AG04450 (cell line): ENCODE measurements around the gene GPRIN2. TPM values are rescaled to one million over a fixed set of nuclear protein-coding genes. Genes with fewer than 3 reads are reported as not detected.

Experiments used
- CTCF ChIA-PET: fragments of 300-600, 350-600 bp; formaldehyde crosslinking; extraction: SDS; loops from one replicate; lab custom pipeline; 2022; ENCODE audit warnings: antibody characterized with exemption, inconsistent platforms; lab: Charles Lee
- POLR2A ChIA-PET: fragments of 350-600 bp; formaldehyde crosslinking; extraction: SDS; loops from one replicate; lab custom pipeline; 2021; ENCODE audit warnings: antibody characterized with exemption, inconsistent platforms; lab: Yijun Ruan, JAX
- DNase-seq: peaks from one replicate; pipeline ENCODE4 v3.0.0-alpha.2; 2011; ENCODE audit warnings: low read depth, low spot score
- H3K27ac ChIP-seq: one replicate; pipeline ENCODE4 v1.5.1; 2012; ENCODE audit warnings: low read depth, low read length, control low read depth
- H3K27me3 ChIP-seq: one replicate; pipeline ENCODE4 v1.6.0; 2012; ENCODE audit warnings: low read length; ENCODE audit not compliant: control insufficient read depth, insufficient read depth
- H3K4me3 ChIP-seq: 2 replicates; pipeline ENCODE4 v1.5.1; 2011; ENCODE audit warnings: mild to moderate bottlenecking, low read depth, low read length, control low read depth
- H3K9me3 ChIP-seq: 2 replicates; pipeline ENCODE4 v1.5.1; 2012; ENCODE audit warnings: low read length; ENCODE audit not compliant: control insufficient read depth, insufficient read depth
- polyA plus RNA-seq: library from polyadenylated mRNA; depleted of rRNA; stranded (reverse); fragments of >200 nt; gene quantifications from 2 replicates; pipeline ENCODE4 v1.2.3, GENCODE V29; 2011
- TF ChIP-seq, protein P1 (sequence below): IDR thresholded peaks from 2 replicates; pipeline ENCODE4 v1.5.1; 2011; ENCODE audit warnings: low read depth, low read length, control low read depth, inconsistent platforms

GPRIN2 gene
- polyA plus RNA-seq, 1 experiment = not detected

GRCh38 chr10:46523962-46524471 lies 32.4 kb downstream of the GPRIN2 start:
- no peak overlapping the region for H3K4me3 ChIP-seq
- H3K9me3 ChIP-seq = no peaks in the 10 kb centered on the region; the same call in 1 of the 2 replicates
- ChIA-PET CTCF (interaction anchor here (1.2 to 1.6 kb wide), 2 partner anchors 15 to 20 kb away, joined by 3 read pairs; no protein-coding TSS in a partner anchor), POLR2A (interaction anchor here (0.6 to 1.7 kb wide), 3 partner anchors 8 to 21 kb away, joined by 3 to 7 read pairs (median 3); no protein-coding TSS in a partner anchor)
- peak; percentile 66 for DNase-seq
- no peaks in the 10 kb centered on the region for H3K27me3 ChIP-seq
- TF ChIP-seq, protein P1, sequence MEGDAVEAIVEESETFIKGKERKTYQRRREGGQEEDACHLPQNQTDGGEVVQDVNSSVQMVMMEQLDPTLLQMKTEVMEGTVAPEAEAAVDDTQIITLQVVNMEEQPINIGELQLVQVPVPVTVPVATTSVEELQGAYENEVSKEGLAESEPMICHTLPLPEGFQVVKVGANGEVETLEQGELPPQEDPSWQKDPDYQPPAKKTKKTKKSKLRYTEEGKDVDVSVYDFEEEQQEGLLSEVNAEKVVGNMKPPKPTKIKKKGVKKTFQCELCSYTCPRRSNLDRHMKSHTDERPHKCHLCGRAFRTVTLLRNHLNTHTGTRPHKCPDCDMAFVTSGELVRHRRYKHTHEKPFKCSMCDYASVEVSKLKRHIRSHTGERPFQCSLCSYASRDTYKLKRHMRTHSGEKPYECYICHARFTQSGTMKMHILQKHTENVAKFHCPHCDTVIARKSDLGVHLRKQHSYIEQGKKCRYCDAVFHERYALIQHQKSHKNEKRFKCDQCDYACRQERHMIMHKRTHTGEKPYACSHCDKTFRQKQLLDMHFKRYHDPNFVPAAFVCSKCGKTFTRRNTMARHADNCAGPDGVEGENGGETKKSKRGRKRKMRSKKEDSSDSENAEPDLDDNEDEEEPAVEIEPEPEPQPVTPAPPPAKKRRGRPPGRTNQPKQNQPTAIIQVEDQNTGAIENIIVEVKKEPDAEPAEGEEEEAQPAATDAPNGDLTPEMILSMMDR = no peak
- peak overlapping the region; percentile 93 for H3K27ac ChIP-seq

- CTCF ChIA-PET = interaction anchor here (1.2 to 1.6 kb wide), 2 partner anchors 16 to 21 kb away, joined by 3 read pairs; no protein-coding TSS in a partner anchor
- H3K27ac ChIP-seq = peak overlapping the region; percentile 93
- no peaks in the 10 kb centered on the region for H3K27me3 ChIP-seq
- no peak for DNase-seq
- no peak overlapping the region for H3K4me3 ChIP-seq
- POLR2A ChIA-PET = interaction anchor here (0.8 to 1.7 kb wide), 2 partner anchors 7 to 22 kb away, joined by 3 to 7 read pairs; no protein-coding TSS in a partner anchor
- no peaks in the 10 kb centered on the region; the same call in 1 of the 2 replicates for H3K9me3 ChIP-seq
- TF ChIP-seq, protein P1 = no peak
These were observed 33.1 kb downstream of the GPRIN2 start for GRCh38 chr10:46523119-46523961.

GRCh38 chr10:46522295-46523118 lies 34.0 kb downstream of the GPRIN2 start:
- DNase-seq = no peak
- Histone ChIP-seq H3K27me3 (no peaks in the 10 kb centered on the region), H3K4me3 (no peak overlapping the region), H3K27ac (no peak overlapping the region), H3K9me3 (no peaks in the 10 kb centered on the region; the same call in 1 of the 2 replicates)
- POLR2A ChIA-PET = no interaction called here
- TF ChIP-seq, protein P1 = no peak
- CTCF ChIA-PET = interaction anchor here (1.2 kb wide), 1 partner anchor 22 kb away, joined by 3 read pairs; no protein-coding TSS in a partner anchor

DNA sequence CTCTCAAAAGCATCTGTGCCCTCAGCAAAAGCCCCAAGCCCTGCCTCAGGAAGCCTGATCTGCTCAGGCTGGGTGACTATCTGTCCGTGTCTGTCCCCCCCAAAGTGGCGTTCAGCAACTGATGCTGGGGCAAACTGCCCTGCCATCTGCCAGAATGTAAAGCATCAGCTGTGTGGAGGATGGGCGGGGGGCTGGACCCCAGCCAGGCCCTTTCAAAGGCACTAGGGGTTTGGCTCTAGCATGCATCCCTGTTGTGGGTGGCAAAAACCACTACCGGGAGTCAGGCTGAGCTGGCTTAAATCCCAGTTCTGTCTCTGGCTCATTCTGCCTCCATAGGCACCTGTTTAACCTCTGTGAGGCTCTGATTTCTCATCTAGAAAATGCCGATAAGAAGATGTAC lies 35.5 kb downstream of the GPRIN2 start:
- Histone ChIP-seq H3K9me3 (no peaks in the 10 kb centered on the region; the same call in 1 of the 2 replicates), H3K4me3 (no peak overlapping the region), H3K27ac (no peak overlapping the region), H3K27me3 (no peaks in the 10 kb centered on the region)
- POLR2A ChIA-PET = no interaction called here
- TF ChIP-seq, protein P1 = no peak
- no peak for DNase-seq
- CTCF ChIA-PET = no interaction called here
